Retinal pigment epithelial cell (primary cell): ENCODE measurements around the gene SIRPB1.
A peak's percentile ranks its signal among the peaks of the same experiment; 100 is the strongest.
"Not testable (repeated sequence)": the region's sequence is repeated elsewhere in the genome, so short reads cannot be mapped to it uniquely, and the experiment has no call there.

Source experiments
- DNase-seq: peaks from one replicate; pipeline ENCODE4 v3.0.0-alpha.2; 2010; ENCODE audit warnings: low read depth
- H3K4me3 ChIP-seq: 2 replicates; pipeline ENCODE4 v1.5.1; 2011; ENCODE audit warnings: mild to moderate bottlenecking, low read length, control low read depth, moderate library complexity
- CTCF ChIP-seq: conservative IDR thresholded peaks from 2 replicates; pipeline ENCODE4 v1.5.1; 2011; ENCODE audit warnings: low read depth, low read length, control low read depth, inconsistent platforms

Gene SIRPB1

GRCh38 chr20:1588533-1589460, 31.0 kb downstream of the SIRPB1 start:
- H3K4me3 ChIP-seq: no peak overlapping the region
- TF ChIP-seq CTCF: peak; percentile 24
- no peak for DNase-seq

GRCh38 chr20:1587781-1588532, 31.9 kb downstream of the SIRPB1 start:
- H3K4me3 ChIP-seq: no peak overlapping the region
- no peak for DNase-seq
- TF ChIP-seq CTCF: no peak

GRCh38 chr20:1579488-1579887, 40.3 kb downstream of the SIRPB1 start:
- DNase-seq: no peak
- TF ChIP-seq CTCF: no peak
- no peak overlapping the region for H3K4me3 ChIP-seq

GRCh38 chr20:1577906-1578305, 41.9 kb downstream of the SIRPB1 start:
- no peak overlapping the region for H3K4me3 ChIP-seq
- no peak for DNase-seq
- TF ChIP-seq CTCF: no peak

- not testable (repeated sequence) for DNase-seq, H3K4me3 ChIP-seq
These were observed 42.5 kb downstream of the SIRPB1 start for GRCh38 chr20:1577313-1577712.

GRCh38 chr20:1576641-1577040, 43.2 kb downstream of the SIRPB1 start:
- H3K4me3 ChIP-seq: no peak overlapping the region
- DNase-seq: no peak
- no peak for TF ChIP-seq CTCF

GRCh38 chr20:1576003-1576402, 43.8 kb downstream of the SIRPB1 start:
- not testable (repeated sequence) for DNase-seq, H3K4me3 ChIP-seq

GRCh38 chr20:1571583-1571982, 48.2 kb downstream of the SIRPB1 start:
- DNase-seq, H3K4me3 ChIP-seq: not testable (repeated sequence)
